Fibroblast of skin of right quadriceps (primary cell): ENCODE data around the gene SEMA5B.

Source experiments
- DNase-seq: peaks from one replicate; pipeline ENCODE4 v3.0.0-alpha.2; 2013

Gene SEMA5B

GRCh38 chr3:122890720-122891220 lies 136.8 kb downstream of the SEMA5B start:
- DNase-seq = no peak

- DNase-seq = peak; percentile 54
Observed at GRCh38 chr3:122890077-122890719, 137.4 kb downstream of the SEMA5B start.

DNA sequence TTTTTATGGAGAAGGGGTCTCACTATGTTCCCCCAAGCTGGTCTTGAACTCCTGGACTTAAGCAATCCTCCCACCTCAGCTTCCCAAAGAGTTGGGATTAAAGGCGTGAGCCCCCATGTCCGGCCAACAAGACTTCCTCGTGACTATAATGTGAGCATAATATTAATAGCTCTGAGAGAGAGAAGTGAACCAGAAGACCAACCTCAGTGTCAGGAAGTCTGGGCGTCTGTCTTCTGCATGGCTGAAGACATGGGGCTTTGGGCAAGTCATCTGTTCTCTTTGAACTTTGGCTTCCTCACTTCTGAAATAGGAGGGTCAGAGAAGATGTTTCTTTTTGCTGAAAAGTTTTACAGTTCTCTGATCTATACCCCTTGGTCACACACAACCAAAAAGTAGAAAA lies 140.6 kb downstream of the SEMA5B start:
- no peak for DNase-seq

GRCh38 chr3:122886251-122886650 lies 141.3 kb downstream of the SEMA5B start:
- no peak for DNase-seq

GRCh38 chr3:122882361-122882947 lies 145.1 kb downstream of the SEMA5B start:
- DNase-seq = no peak

DNA sequence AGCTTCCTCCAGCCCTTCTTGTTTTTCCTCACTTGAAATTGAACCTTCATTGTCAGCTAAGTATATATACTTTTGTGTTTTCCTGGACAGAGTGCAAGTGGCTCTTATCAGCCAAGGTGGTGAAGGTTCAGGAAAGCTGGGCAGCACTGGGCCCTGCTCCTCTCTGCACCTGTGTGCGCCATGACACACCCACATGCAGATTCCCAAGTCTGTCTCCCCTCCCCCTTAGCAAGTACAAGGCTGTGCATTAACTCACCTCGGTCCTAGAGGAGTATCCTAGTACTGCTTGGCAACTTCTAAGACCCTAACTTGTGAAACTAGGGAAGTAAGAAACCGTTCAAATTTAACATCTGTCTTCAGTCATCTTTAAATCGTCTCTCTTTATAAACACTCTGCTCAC lies 146.9 kb downstream of the SEMA5B start:
- DNase-seq = no peak

DNA sequence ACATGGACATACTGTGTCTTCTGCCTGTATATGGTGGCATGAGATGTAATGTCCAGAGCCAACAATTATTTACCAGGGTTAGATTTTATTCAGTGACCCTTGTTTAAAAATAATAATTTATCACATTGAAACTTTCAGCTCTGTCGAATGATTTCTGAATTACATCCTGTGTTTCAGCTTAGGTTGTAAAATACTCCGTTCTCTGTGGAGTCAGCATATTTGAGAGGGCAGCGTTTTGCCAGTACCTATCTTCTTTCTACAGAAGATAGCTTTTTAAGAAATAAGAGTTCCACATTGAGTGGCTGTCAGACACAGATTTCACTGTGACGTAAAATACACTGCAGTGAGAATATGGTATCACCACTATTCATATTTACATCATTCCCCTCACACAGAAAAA lies 147.4 kb downstream of the SEMA5B start:
- no peak for DNase-seq

GRCh38 chr3:122875547-122876127 lies 151.9 kb downstream of the SEMA5B start:
- DNase-seq = no peak

- DNase-seq = no peak
Observed at GRCh38 chr3:122873741-122874515, 153.6 kb downstream of the SEMA5B start.

- no peak for DNase-seq
Observed at GRCh38 chr3:122868322-122868721, 159.2 kb downstream of the SEMA5B start.

GRCh38 chr3:122864498-122864897 lies 163.1 kb downstream of the SEMA5B start:
- no peak for DNase-seq

- no peak for DNase-seq
Observed at GRCh38 chr3:122862381-122862780, 165.2 kb downstream of the SEMA5B start.
